T-helper 9 cell (primary cell): ENCODE measurements around the gene LIMS2.

Experiments used
- DNase-seq: peaks from one replicate; pipeline ENCODE4 v3.0.0-alpha.2; 2020

The LIMS2 gene

GRCh38 chr2:127619203-127619590 lies 56.1 kb downstream of the LIMS2 start:
- no peak for DNase-seq

GRCh38 chr2:127618551-127619202 lies 56.7 kb downstream of the LIMS2 start:
- DNase-seq, result no peak

GRCh38 chr2:127615511-127616166 lies 59.7 kb downstream of the LIMS2 start:
- no peak for DNase-seq

GRCh38 chr2:127614731-127615130 lies 60.6 kb downstream of the LIMS2 start:
- DNase-seq, result no peak

GRCh38 chr2:127614246-127614645 lies 61.1 kb downstream of the LIMS2 start:
- no peak for DNase-seq

GRCh38 chr2:127612111-127612822 lies 63.1 kb downstream of the LIMS2 start:
- no peak for DNase-seq

- no peak for DNase-seq
Observed at GRCh38 chr2:127611076-127611925, 64.0 kb downstream of the LIMS2 start.

- no peak for DNase-seq
Observed at GRCh38 chr2:127610561-127610960, 64.8 kb downstream of the LIMS2 start.

- no peak for DNase-seq
Observed at GRCh38 chr2:127609818-127610217, 65.5 kb downstream of the LIMS2 start.

- no peak for DNase-seq
Observed at GRCh38 chr2:127609031-127609751, 66.1 kb downstream of the LIMS2 start.

- DNase-seq, result no peak
Observed at GRCh38 chr2:127608061-127609030, 67.0 kb downstream of the LIMS2 start.

GRCh38 chr2:127607399-127607908 lies 67.9 kb downstream of the LIMS2 start:
- no peak for DNase-seq

GRCh38 chr2:127606625-127607398 lies 68.5 kb downstream of the LIMS2 start:
- no peak for DNase-seq

- no peak for DNase-seq
Observed at GRCh38 chr2:127605691-127606263, 69.6 kb downstream of the LIMS2 start.

- DNase-seq, result no peak
Observed at GRCh38 chr2:127604986-127605385, 70.3 kb downstream of the LIMS2 start.

- DNase-seq, result no peak
Observed at GRCh38 chr2:127599211-127599610, 76.1 kb downstream of the LIMS2 start.

GRCh38 chr2:127598711-127599110 lies 76.6 kb downstream of the LIMS2 start:
- no peak for DNase-seq

- DNase-seq, result no peak
Observed at GRCh38 chr2:127597984-127598380, 77.3 kb downstream of the LIMS2 start.
